ENCODE measurements around the gene ZC3HAV1.

DNA sequence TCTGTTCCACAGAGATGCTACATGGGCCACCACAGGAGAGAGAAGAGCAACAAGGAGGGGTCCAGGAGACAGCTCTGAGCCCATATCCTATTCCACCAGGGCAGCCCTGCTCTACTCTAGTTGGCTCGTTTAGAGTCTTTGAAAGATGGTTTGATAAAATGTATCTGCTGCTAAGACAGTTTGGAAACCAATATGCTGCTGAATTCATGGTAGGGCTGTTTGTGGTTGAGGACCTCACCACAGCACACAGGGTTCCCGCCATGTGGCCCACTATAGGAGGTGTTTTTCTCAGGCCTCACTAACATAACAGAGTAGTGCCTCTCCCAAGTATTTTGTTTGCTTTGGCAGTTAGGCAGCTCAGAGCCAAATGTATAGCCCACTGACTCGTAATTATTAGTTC is 37.8 kb downstream of the ZC3HAV1 start:
- TF ChIP-seq EZH2 (IDR thresholded peaks at IDR 0.05; ENCODE audit: low read length), result no peak
- TF ChIP-seq, protein P1, sequence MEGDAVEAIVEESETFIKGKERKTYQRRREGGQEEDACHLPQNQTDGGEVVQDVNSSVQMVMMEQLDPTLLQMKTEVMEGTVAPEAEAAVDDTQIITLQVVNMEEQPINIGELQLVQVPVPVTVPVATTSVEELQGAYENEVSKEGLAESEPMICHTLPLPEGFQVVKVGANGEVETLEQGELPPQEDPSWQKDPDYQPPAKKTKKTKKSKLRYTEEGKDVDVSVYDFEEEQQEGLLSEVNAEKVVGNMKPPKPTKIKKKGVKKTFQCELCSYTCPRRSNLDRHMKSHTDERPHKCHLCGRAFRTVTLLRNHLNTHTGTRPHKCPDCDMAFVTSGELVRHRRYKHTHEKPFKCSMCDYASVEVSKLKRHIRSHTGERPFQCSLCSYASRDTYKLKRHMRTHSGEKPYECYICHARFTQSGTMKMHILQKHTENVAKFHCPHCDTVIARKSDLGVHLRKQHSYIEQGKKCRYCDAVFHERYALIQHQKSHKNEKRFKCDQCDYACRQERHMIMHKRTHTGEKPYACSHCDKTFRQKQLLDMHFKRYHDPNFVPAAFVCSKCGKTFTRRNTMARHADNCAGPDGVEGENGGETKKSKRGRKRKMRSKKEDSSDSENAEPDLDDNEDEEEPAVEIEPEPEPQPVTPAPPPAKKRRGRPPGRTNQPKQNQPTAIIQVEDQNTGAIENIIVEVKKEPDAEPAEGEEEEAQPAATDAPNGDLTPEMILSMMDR (optimal IDR thresholded peaks at IDR 0.05 in 1 of 3, IDR thresholded peaks at IDR 0.05 in 1 of 3, conservative IDR thresholded peaks at IDR 0.05 in 1 of 3; ENCODE audit: extremely low read depth in 1 of 3, insufficient read depth in 2 of 3, low read length in 3 of 3), result no peak
